ENCODE results near the gene SPATC1L. TPM values are rescaled to one million over a fixed set of nuclear protein-coding genes. Genes with fewer than 3 reads are reported as not detected.

The SPATC1L gene
- total and polyA plus RNA-seq, 2 donors (not counting 3 experiments of a cell fraction or from before 2014, with no cell fraction given) = 11.5 to 15.3 TPM

GRCh38 chr21:46155514-46156377 lies 28.5 kb downstream of the SPATC1L start, which contains the start of gene FTCD:
Gene FTCD, minus strand, starts transcription at chr21:46155579. Its CDS starts 56 bp downstream, at chr21:46155523.
- no peaks in the 10 kb centered on the region for H4K20me1 ChIP-seq (replicated peaks; ENCODE audit: control insufficient read depth, extremely low read depth, insufficient read depth, low read length)
- FAIRE-seq (no peak), DNase-seq (ENCODE audit: low read depth, low spot score) (no peak)
- no peaks in the 10 kb centered on the region for H3K27me3 ChIP-seq (ENCODE audit: control insufficient read depth in 2 of 2, insufficient read depth in 2 of 2, low read length in 2 of 2)
- POLR2A ChIA-PET = no interaction called here
- H3K79me2 ChIP-seq (ENCODE audit: control insufficient read depth, insufficient read depth, low read length) = no peaks in the 10 kb centered on the region
- no peak within 1 kb of the TSS for H3K9ac ChIP-seq (replicated peaks; ENCODE audit: extremely low read depth, insufficient read depth, low read length)
- CTCF ChIA-PET = interaction anchor here (4.0 kb wide), 1 partner anchor 13 kb away, joined by 39 read pairs; no protein-coding TSS in a partner anchor
- H3K4me3 ChIP-seq (replicated peaks in 1 of 3; ENCODE audit: insufficient read depth in 1 of 3, low read depth in 1 of 3, low read length in 3 of 3) = no peak within 1 kb of the TSS
- dilution Hi-C loops (cut with MboI; ENCODE audit: extremely low pct_ligation_motif_present, low sequenced_read_pairs) = no loop called here
- intact Hi-C loops (cut with micrococcal nuclease) = no loop called here
- no TSS peak for BruUV-seq (replicated peaks)
- no peak within 1 kb of the TSS for H3K4me2 ChIP-seq (ENCODE audit: insufficient read depth, low read length)
- no peak for TF ChIP-seq EZH2 (IDR thresholded peaks at IDR 0.05; ENCODE audit: borderline replicate concordance, low read depth, low read length, severe bottlenecking)
- TF ChIP-seq GATA2 (IDR thresholded peaks at IDR 0.05; ENCODE audit: insufficient read depth, insufficient read length, low read depth, low read length) = no peak
- TF ChIP-seq FOS (IDR thresholded peaks at IDR 0.05; ENCODE audit: borderline replicate concordance, insufficient read depth, low read length) = no peak
- no peak for TF ChIP-seq POLR2AphosphoS5 (IDR thresholded peaks at IDR 0.05; ENCODE audit: insufficient read depth, low read depth, low read length)
- TF ChIP-seq MYC (IDR thresholded peaks at IDR 0.05; ENCODE audit: low read depth, low read length) = no peak
- no peak for TF ChIP-seq MAX (IDR thresholded peaks at IDR 0.05; ENCODE audit: insufficient read depth, insufficient read length)
- no peak for TF ChIP-seq JUN (IDR thresholded peaks at IDR 0.05; ENCODE audit: borderline replicate concordance, insufficient read depth, insufficient read length, low read depth)
- no peak for TF ChIP-seq POLR2A (IDR thresholded peaks at IDR 0.05; ENCODE audit: low read depth, low read length)
- TF ChIP-seq, protein P1, sequence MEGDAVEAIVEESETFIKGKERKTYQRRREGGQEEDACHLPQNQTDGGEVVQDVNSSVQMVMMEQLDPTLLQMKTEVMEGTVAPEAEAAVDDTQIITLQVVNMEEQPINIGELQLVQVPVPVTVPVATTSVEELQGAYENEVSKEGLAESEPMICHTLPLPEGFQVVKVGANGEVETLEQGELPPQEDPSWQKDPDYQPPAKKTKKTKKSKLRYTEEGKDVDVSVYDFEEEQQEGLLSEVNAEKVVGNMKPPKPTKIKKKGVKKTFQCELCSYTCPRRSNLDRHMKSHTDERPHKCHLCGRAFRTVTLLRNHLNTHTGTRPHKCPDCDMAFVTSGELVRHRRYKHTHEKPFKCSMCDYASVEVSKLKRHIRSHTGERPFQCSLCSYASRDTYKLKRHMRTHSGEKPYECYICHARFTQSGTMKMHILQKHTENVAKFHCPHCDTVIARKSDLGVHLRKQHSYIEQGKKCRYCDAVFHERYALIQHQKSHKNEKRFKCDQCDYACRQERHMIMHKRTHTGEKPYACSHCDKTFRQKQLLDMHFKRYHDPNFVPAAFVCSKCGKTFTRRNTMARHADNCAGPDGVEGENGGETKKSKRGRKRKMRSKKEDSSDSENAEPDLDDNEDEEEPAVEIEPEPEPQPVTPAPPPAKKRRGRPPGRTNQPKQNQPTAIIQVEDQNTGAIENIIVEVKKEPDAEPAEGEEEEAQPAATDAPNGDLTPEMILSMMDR (IDR thresholded peaks at IDR 0.05; ENCODE audit: extremely low read depth in 1 of 2, insufficient read depth in 1 of 2, low read depth in 1 of 2, low read length in 2 of 2) = no peak
- no peaks in the 10 kb centered on the region for H3K9me1 ChIP-seq (replicated peaks; ENCODE audit: control insufficient read depth, extremely low read depth, insufficient read depth, low read length)
- no peak within 1 kb of the TSS for H3K27ac ChIP-seq (ENCODE audit: insufficient read depth, low read depth, low read length)
- H3K9me3 ChIP-seq (replicated peaks; ENCODE audit: control insufficient read depth, insufficient read depth, low read length) = no peaks in the 10 kb centered on the region
- H2AFZ ChIP-seq (ENCODE audit: low read depth, low read length) = no peak within 1 kb of the TSS
- H3K36me3 ChIP-seq (ENCODE audit: control insufficient read depth in 2 of 2, extremely low read depth in 1 of 2, insufficient read depth in 2 of 2, low read length in 2 of 2) = no peaks in the 10 kb centered on the region
- H3K4me1 ChIP-seq (ENCODE audit: control insufficient read depth, extremely low read depth, insufficient read depth, low read length) = no peaks in the 10 kb centered on the region
